Activated naive CD4-positive, alpha-beta T cell treated with anti-CD3 and anti-CD28 coated beads for 36 hours (primary cell): ENCODE data around the gene CIAO2B. TPM values are rescaled to one million over a fixed set of nuclear protein-coding genes. Genes with fewer than 3 reads are reported as not detected.

Source experiments
- CTCF ChIA-PET: fragments of 350-600 bp; sonication (Branson Sonifier 250); formaldehyde crosslinking; loops from one replicate; lab custom pipeline; 2021; ENCODE audit warnings: antibody characterized with exemption; lab: Charles Lee
- DNase-seq: peaks from one replicate; pipeline ENCODE4 v3.0.0-alpha.2; 2020
- H3K27ac Mint-ChIP-seq: one replicate; pipeline ENCODE4 v1.8.0; 2021; ENCODE audit warnings: mild to moderate bottlenecking, mixed read lengths
- H3K27me3 Mint-ChIP-seq: one replicate; pipeline ENCODE4 v1.8.0; 2021; ENCODE audit warnings: low read depth, mixed read lengths
- H3K36me3 Mint-ChIP-seq: one replicate; pipeline ENCODE4 v1.8.0; 2021; ENCODE audit warnings: low read depth, mixed read lengths
- H3K4me1 Mint-ChIP-seq: one replicate; pipeline ENCODE4 v1.8.0; 2021; ENCODE audit warnings: low read depth, mixed read lengths
- H3K4me3 Mint-ChIP-seq: one replicate; pipeline ENCODE4 v1.8.0; 2021; ENCODE audit warnings: mild to moderate bottlenecking, moderate library complexity, mixed read lengths
- H3K9me3 Mint-ChIP-seq: one replicate; pipeline ENCODE4 v1.8.0; 2021; ENCODE audit warnings: mixed read lengths
- intact Hi-C: fragments of 100-400 bp; cut with micrococcal nuclease; formaldehyde crosslinking; loops from one replicate; pipeline ENCODE4 v1.15.1; 2023
- total RNA-seq, 2 experiments: library from RNA; stranded (reverse); gene quantifications; one replicate each; pipeline ENCODE4 v1.2.3, GENCODE V29; 2021

Gene CIAO2B
- total RNA-seq, 2 experiments from 2014 or later = 169 to 173 TPM

GRCh38 chr16:66954097-66954659, 20.0 kb upstream of the CIAO2B start:
- Mint-ChIP-seq H3K4me3 (no peak overlapping the region), H3K27me3 (peaks cover 27% of the 10 kb centered on the region), H3K36me3 (no peaks in the 10 kb centered on the region), H3K4me1 (peaks cover 14% of the 10 kb centered on the region), H3K9me3 (no peaks in the 10 kb centered on the region), H3K27ac (no peak overlapping the region)
- intact Hi-C loops = loop anchor here (1.0 to 10.0 kb wide), 8 partner anchors 23 to 461 kb away; partner anchors contain the start of genes PLEKHG4 and ZDHHC1
- peak; percentile 90 for DNase-seq
- CTCF ChIA-PET = interaction anchor here (0.6 to 2.8 kb wide), 13 partner anchors 9 to 1309 kb away, joined by 3 to 13 read pairs (median 4); no protein-coding TSS in a partner anchor

- Mint-ChIP-seq H3K9me3 (no peaks in the 10 kb centered on the region), H3K4me1 (peaks cover 12% of the 10 kb centered on the region), H3K36me3 (no peaks in the 10 kb centered on the region), H3K27ac (no peak overlapping the region), H3K4me3 (no peak overlapping the region), H3K27me3 (peaks cover 32% of the 10 kb centered on the region)
- no peak for DNase-seq
- intact Hi-C loops = loop anchor here (1.0 to 10.0 kb wide), 8 partner anchors 24 to 461 kb away; partner anchors contain the start of genes PLEKHG4 and ZDHHC1
- CTCF ChIA-PET = interaction anchor here (0.6 to 2.8 kb wide), 14 partner anchors 10 to 232 kb away, joined by 3 to 13 read pairs (median 4); partner anchors contain the start of gene NOL3
These were observed 19.4 kb upstream of the CIAO2B start for GRCh38 chr16:66953462-66954096.

GRCh38 chr16:66952430-66953110, 18.4 kb upstream of the CIAO2B start:
- Mint-ChIP-seq H3K27ac (no peak overlapping the region), H3K9me3 (no peaks in the 10 kb centered on the region), H3K4me3 (no peak overlapping the region), H3K36me3 (no peaks in the 10 kb centered on the region), H3K4me1 (peaks cover 16% of the 10 kb centered on the region), H3K27me3 (peaks cover 38% of the 10 kb centered on the region)
- CTCF ChIA-PET = interaction anchor here (0.6 to 2.8 kb wide), 12 partner anchors 8 to 218 kb away, joined by 3 to 13 read pairs (median 4); partner anchors contain the start of genes CES3 and NOL3
- DNase-seq = no peak
- intact Hi-C loops = loop anchor here (10.0 kb wide), 1 partner anchor 462 kb away; the partner anchor contains the start of gene ZDHHC1

GRCh38 chr16:66950971-66951790, 17.0 kb upstream of the CIAO2B start:
- H3K27me3 Mint-ChIP-seq = peaks cover 38% of the 10 kb centered on the region
- no peak overlapping the region for H3K4me3 Mint-ChIP-seq
- no peak for DNase-seq
- H3K27ac Mint-ChIP-seq = no peak overlapping the region
- intact Hi-C loops = loop anchor here (10.0 kb wide), 1 partner anchor 464 kb away; the partner anchor contains the start of gene ZDHHC1
- no peaks in the 10 kb centered on the region for H3K9me3 Mint-ChIP-seq
- H3K4me1 Mint-ChIP-seq = peaks cover 18% of the 10 kb centered on the region
- CTCF ChIA-PET = interaction anchor here (1.6 kb wide), 1 partner anchor 10 kb away, joined by 4 read pairs; the partner anchor contains the start of gene CES3
- no peaks in the 10 kb centered on the region for H3K36me3 Mint-ChIP-seq

GRCh38 chr16:66950437-66950836, 16.2 kb upstream of the CIAO2B start:
- DNase-seq = no peak
- intact Hi-C loops = loop anchor here (10.0 kb wide), 1 partner anchor 464 kb away; the partner anchor contains the start of gene ZDHHC1
- H3K27me3 Mint-ChIP-seq = peaks cover 38% of the 10 kb centered on the region
- H3K4me1 Mint-ChIP-seq = peaks cover 18% of the 10 kb centered on the region
- H3K9me3 Mint-ChIP-seq = no peaks in the 10 kb centered on the region
- no peaks in the 10 kb centered on the region for H3K36me3 Mint-ChIP-seq
- CTCF ChIA-PET = interaction anchor here (0.7 kb wide), 1 partner anchor 9 kb away, joined by 3 read pairs; no protein-coding TSS in a partner anchor
- no peak overlapping the region for H3K4me3 Mint-ChIP-seq
- no peak overlapping the region for H3K27ac Mint-ChIP-seq

- no peak overlapping the region for H3K4me3 Mint-ChIP-seq
- DNase-seq = no peak
- no peaks in the 10 kb centered on the region for H3K36me3 Mint-ChIP-seq
- CTCF ChIA-PET = interaction anchor here (0.5 kb wide), 1 partner anchor 454 kb away, joined by 3 read pairs; no protein-coding TSS in a partner anchor
- no peak overlapping the region for H3K27ac Mint-ChIP-seq
- peaks cover 18% of the 10 kb centered on the region for H3K4me1 Mint-ChIP-seq
- H3K27me3 Mint-ChIP-seq = peaks cover 38% of the 10 kb centered on the region
- H3K9me3 Mint-ChIP-seq = no peaks in the 10 kb centered on the region
- intact Hi-C loops = no loop called here
These were observed 15.3 kb upstream of the CIAO2B start for GRCh38 chr16:66949472-66949871.

- CTCF ChIA-PET = interaction anchor here (0.5 kb wide), 1 partner anchor 455 kb away, joined by 3 read pairs; no protein-coding TSS in a partner anchor
- H3K9me3 Mint-ChIP-seq = no peaks in the 10 kb centered on the region
- intact Hi-C loops = no loop called here
- H3K4me1 Mint-ChIP-seq = peaks cover 17% of the 10 kb centered on the region
- no peak overlapping the region for H3K27ac Mint-ChIP-seq
- H3K36me3 Mint-ChIP-seq = no peaks in the 10 kb centered on the region
- H3K27me3 Mint-ChIP-seq = peaks cover 35% of the 10 kb centered on the region
- peak overlapping the region; percentile 81 for H3K4me3 Mint-ChIP-seq
- no peak for DNase-seq
These were observed 14.6 kb upstream of the CIAO2B start for GRCh38 chr16:66948837-66949225.

- CTCF ChIA-PET = interaction anchor here (1.0 to 1.1 kb wide), 2 partner anchors 197 to 237 kb away, joined by 3 to 5 read pairs; no protein-coding TSS in a partner anchor
- intact Hi-C loops = no loop called here
- H3K27me3 Mint-ChIP-seq = peaks cover 34% of the 10 kb centered on the region
- no peak overlapping the region for H3K27ac Mint-ChIP-seq
- no peaks in the 10 kb centered on the region for H3K9me3 Mint-ChIP-seq
- H3K4me1 Mint-ChIP-seq = peaks cover 17% of the 10 kb centered on the region
- no peak for DNase-seq
- H3K4me3 Mint-ChIP-seq = peak overlapping the region; percentile 81
- H3K36me3 Mint-ChIP-seq = no peaks in the 10 kb centered on the region
These were observed 14.1 kb upstream of the CIAO2B start for GRCh38 chr16:66948134-66948836.

- DNase-seq = peak; percentile 95
- H3K9me3 Mint-ChIP-seq = no peaks in the 10 kb centered on the region
- CTCF ChIA-PET = interaction anchor here (0.6 to 1.3 kb wide), 6 partner anchors 10 to 238 kb away, joined by 3 to 5 read pairs (median 3); no protein-coding TSS in a partner anchor
- intact Hi-C loops = loop anchor here (1.0 to 2.0 kb wide), 8 partner anchors 13 to 297 kb away; partner anchors contain the start of genes CIAO2B and MATCAP1
- H3K27ac Mint-ChIP-seq = no peak overlapping the region
- peaks cover 34% of the 10 kb centered on the region for H3K27me3 Mint-ChIP-seq
- peaks cover 17% of the 10 kb centered on the region for H3K4me1 Mint-ChIP-seq
- H3K36me3 Mint-ChIP-seq = peaks cover 2% of the 10 kb centered on the region
- peak overlapping the region; percentile 81 for H3K4me3 Mint-ChIP-seq
These were observed 13.3 kb upstream of the CIAO2B start for GRCh38 chr16:66947302-66948065.

GRCh38 chr16:66946974-66947301, 12.7 kb upstream of the CIAO2B start:
- DNase-seq = no peak
- Mint-ChIP-seq H3K4me1 (peaks cover 17% of the 10 kb centered on the region), H3K27me3 (peaks cover 32% of the 10 kb centered on the region), H3K27ac (no peak overlapping the region), H3K4me3 (no peak overlapping the region), H3K9me3 (no peaks in the 10 kb centered on the region), H3K36me3 (peaks cover 3% of the 10 kb centered on the region)
- CTCF ChIA-PET = interaction anchor here (0.9 to 1.3 kb wide), 2 partner anchors 11 to 26 kb away, joined by 3 to 4 read pairs; no protein-coding TSS in a partner anchor
- intact Hi-C loops = loop anchor here (1.0 to 2.0 kb wide), 8 partner anchors 13 to 297 kb away; partner anchors contain the start of genes CIAO2B and MATCAP1
